Fibroblast of pulmonary artery (primary cell): ENCODE results near the gene ROBO1.
A peak's percentile ranks its signal among the peaks of the same experiment; 100 is the strongest.

Experiments used
- DNase-seq: peaks from one replicate; pipeline ENCODE4 v3.0.0-alpha.2; 2010; ENCODE audit warnings: low read depth
- H3K4me3 ChIP-seq: replicated peaks from 2 replicates; pipeline ENCODE4 v1.5.1; 2011; ENCODE audit warnings: low read depth, mild to moderate bottlenecking, control low read depth, low read length, moderate library complexity
- CTCF ChIP-seq: IDR thresholded peaks from 2 replicates; pipeline ENCODE4 v1.5.1; 2011; ENCODE audit warnings: mild to moderate bottlenecking, control low read depth, low read length, inconsistent platforms; ENCODE audit errors: missing control alignments

Gene ROBO1

GRCh38 chr3:78881501-78881900, 886.3 kb downstream of the ROBO1 start:
- no peak for TF ChIP-seq CTCF
- H3K4me3 ChIP-seq: no peak overlapping the region
- no peak for DNase-seq

- no peak for DNase-seq
- TF ChIP-seq CTCF: no peak
- H3K4me3 ChIP-seq: no peak overlapping the region
Observed at GRCh38 chr3:78880603-78881461, 887.0 kb downstream of the ROBO1 start.

- no peak for DNase-seq
- H3K4me3 ChIP-seq: no peak overlapping the region
- TF ChIP-seq CTCF: no peak
Observed at GRCh38 chr3:78879295-78879860, 888.4 kb downstream of the ROBO1 start.

GRCh38 chr3:78878789-78879188, 889.0 kb downstream of the ROBO1 start:
- no peak overlapping the region for H3K4me3 ChIP-seq
- no peak for DNase-seq
- no peak for TF ChIP-seq CTCF

- H3K4me3 ChIP-seq: no peak overlapping the region
- no peak for TF ChIP-seq CTCF
- DNase-seq: peak; percentile 33
Observed at GRCh38 chr3:78878011-78878410, 889.8 kb downstream of the ROBO1 start.

- DNase-seq: no peak
- no peak for TF ChIP-seq CTCF
- H3K4me3 ChIP-seq: no peak overlapping the region
Observed at GRCh38 chr3:78875851-78876250, 891.9 kb downstream of the ROBO1 start.
